HepG2 (cell line): ENCODE measurements around the gene ASB7. TPM values are rescaled to one million over a fixed set of nuclear protein-coding genes. Genes with fewer than 3 reads are reported as not detected.

Source experiments
- ATAC-seq: fragments of 200-7000 bp; cut with Tn5 transposase; 3 replicates; pipeline ENCODE4 v1.9.1; 2020; ENCODE audit warnings: mild to moderate bottlenecking, moderate library complexity
- BruUV-seq: library from RNA; stranded (reverse); fragments of 400-500 nt; replicated peaks from 2 replicates; lab custom pipeline; 2021; lab: Mats Ljungman, UMichigan
- CTCF ChIA-PET: fragments of 300-600 bp; formaldehyde crosslinking; extraction: SDS; loops from one replicate; lab custom pipeline; 2021; ENCODE audit warnings: low total read pairs, inconsistent platforms, low intra/inter-chr PET ratio; lab: Yijun Ruan, JAX
- POLR2A ChIA-PET: fragments of 350-600 bp; sonication (Branson Sonifier 250); formaldehyde crosslinking; loops from one replicate; lab custom pipeline; 2020; ENCODE audit warnings: antibody characterized with exemption, inconsistent platforms; lab: Yijun Ruan, JAX
- DNase-seq: peaks from one replicate; pipeline ENCODE4 v3.0.0-alpha.2; 2015; ENCODE audit warnings: low spot score
- FAIRE-seq: peaks from 3 replicates; lab custom pipeline; 2011; peaks lifted over from hg19 to GRCh38; lab: Jason Lieb, UNC
- H2AFZ ChIP-seq: one replicate; pipeline ENCODE4 v1.6.1; 2011; ENCODE audit warnings: low read length, inconsistent platforms
- H3K27ac ChIP-seq: fragments of 300-600 bp; 3 replicates; pipeline ENCODE4 v1.8.0; 2011; ENCODE audit warnings: mixed run types, mild to moderate bottlenecking, mixed read lengths, low read length, inconsistent platforms; ENCODE audit not compliant: insufficient read depth; ENCODE audit errors: extremely low read length
- H3K27me3 ChIP-seq, 2 experiments: fragments of 200-600 bp in 1 of 2; 2 replicates in 1 of 2; 3 replicates in 1 of 2; pipeline versions ENCODE4 v1.6.0 to v1.8.0; 2011; ENCODE audit warnings: low read length in 2 of 2, mild to moderate bottlenecking in 2 of 2, moderate library complexity in 2 of 2, inconsistent platforms in 1 of 2; ENCODE audit not compliant: insufficient read depth in 2 of 2, control insufficient read depth in 1 of 2
- H3K36me3 ChIP-seq, 2 experiments: fragments of 200-600 bp in 1 of 2; replicated peaks in 1 of 2; 2 replicates in 1 of 2; 3 replicates in 1 of 2; pipeline versions ENCODE4 v1.5.1 to v1.8.0; 2011; ENCODE audit warnings: low read length in 2 of 2, inconsistent platforms in 1 of 2; ENCODE audit not compliant: insufficient read depth in 2 of 2, control insufficient read depth in 1 of 2
- H3K4me1 ChIP-seq: 2 replicates; pipeline ENCODE4 v1.5.1; 2012; ENCODE audit warnings: low read length, inconsistent platforms; ENCODE audit not compliant: insufficient read depth
- H3K4me2 ChIP-seq: 2 replicates; pipeline ENCODE4 v1.6.0; 2011; ENCODE audit warnings: low read depth, low read length, inconsistent platforms
- H3K4me3 ChIP-seq, 3 experiments: fragments of 200-600 bp in 1 of 3; sonication (generic), shearing (Covaris generic) in 1 of 3; replicated peaks in 1 of 3; 2 replicates each; pipeline ENCODE4 v1.5.1; 2011 to 2016; ENCODE audit warnings: low read length in 3 of 3, inconsistent platforms in 2 of 3, low read depth in 2 of 3, mild to moderate bottlenecking in 2 of 3, control low read depth in 1 of 3, mixed read lengths in 1 of 3; ENCODE audit not compliant: insufficient read depth in 1 of 3
- H3K79me2 ChIP-seq: one replicate; pipeline ENCODE4 v1.6.1; 2011; ENCODE audit warnings: low read length, inconsistent platforms; ENCODE audit not compliant: insufficient read depth
- H3K9ac ChIP-seq: 2 replicates; pipeline ENCODE4 v1.6.0; 2011; ENCODE audit warnings: mild to moderate bottlenecking, low read depth, low read length, inconsistent platforms; ENCODE audit not compliant: insufficient read depth
- H3K9me3 ChIP-seq: 2 replicates; pipeline ENCODE4 v1.5.1; 2012; ENCODE audit warnings: mild to moderate bottlenecking, low read length
- H4K20me1 ChIP-seq: 2 replicates; pipeline ENCODE4 v1.6.0; 2011; ENCODE audit warnings: inconsistent platforms, mild to moderate bottlenecking, low read length, moderate library complexity; ENCODE audit not compliant: insufficient read depth
- AKAP8 ChIP-seq: sonication (generic); formaldehyde crosslinking; IDR thresholded peaks from 2 replicates; pipeline ENCODE4 v1.5.1; 2020; ENCODE audit warnings: mild to moderate bottlenecking, missing genetic modification reagents
- FOXA3 ChIP-seq: IDR thresholded peaks from 2 replicates; pipeline ENCODE4 v1.6.1; 2016; ENCODE audit warnings: missing genetic modification reagents, missing compliant biosample characterization
- NCOR1 ChIP-seq: fragments of 200-600 bp; sonication (generic); IDR thresholded peaks from 2 replicates; pipeline ENCODE4 v1.7.0; 2017; ENCODE audit warnings: antibody characterized with exemption, low read length, borderline replicate concordance
- NPAS2 ChIP-seq: sonication (generic); formaldehyde crosslinking; IDR thresholded peaks from 2 replicates; pipeline ENCODE4 v1.8.0; 2022; ENCODE audit warnings: mild to moderate bottlenecking, missing genetic modification reagents, borderline replicate concordance
- NR3C1 ChIP-seq: sonication (generic); formaldehyde crosslinking; IDR thresholded peaks from 2 replicates; pipeline ENCODE4 v1.4.0; 2020; ENCODE audit warnings: missing genetic modification reagents
- SMAD1 ChIP-seq: sonication (generic); formaldehyde crosslinking; IDR thresholded peaks from 2 replicates; pipeline ENCODE4 v1.4.0; 2020; ENCODE audit warnings: missing genetic modification reagents, low read depth, mild to moderate bottlenecking, borderline replicate concordance
- SMARCC2 ChIP-seq: fragments of 450-650 bp; IDR thresholded peaks from 2 replicates; pipeline ENCODE4 v1.6.1; 2017; ENCODE audit warnings: antibody characterized with exemption, mild to moderate bottlenecking
- SP5 ChIP-seq: IDR thresholded peaks from 2 replicates; pipeline ENCODE4 v1.6.1; 2016; ENCODE audit warnings: low read depth, borderline replicate concordance
- ZNF205 ChIP-seq: IDR thresholded peaks from 2 replicates; pipeline ENCODE4 v1.6.1; 2018; ENCODE audit warnings: missing biosample characterization, missing genetic modification reagents
- ZNF275 ChIP-seq: sonication (generic); formaldehyde crosslinking; IDR thresholded peaks from 2 replicates; pipeline ENCODE4 v1.8.0; 2022; ENCODE audit warnings: missing genetic modification reagents, mild to moderate bottlenecking, inconsistent platforms, borderline replicate concordance
- ZNF317 ChIP-seq: sonication (generic); formaldehyde crosslinking; IDR thresholded peaks from 2 replicates; pipeline ENCODE4 v1.5.0; 2020; ENCODE audit warnings: mild to moderate bottlenecking, missing genetic modification reagents
- ZNF326 ChIP-seq: sonication (generic); formaldehyde crosslinking; IDR thresholded peaks from 2 replicates; pipeline ENCODE4 v1.4.0; 2020; ENCODE audit warnings: missing genetic modification reagents, borderline replicate concordance
- ZNF367 ChIP-seq: sonication (generic); formaldehyde crosslinking; IDR thresholded peaks from 2 replicates; pipeline ENCODE4 v1.4.0; 2020; ENCODE audit warnings: missing genetic modification reagents, borderline replicate concordance
- ZNF704 ChIP-seq: sonication (generic); formaldehyde crosslinking; IDR thresholded peaks from 2 replicates; pipeline ENCODE4 v1.8.1; 2023; ENCODE audit warnings: mild to moderate bottlenecking, inconsistent platforms, moderate library complexity, missing genetic modification reagents, borderline replicate concordance
- WGBS: methylation state at CpG from one replicate; pipeline ENCODE4 v1.1.6; 2017; ENCODE audit warnings: low lambda C conversion rate; 5-methylcytosine and 5-hydroxymethylcytosine counted together
- in situ Hi-C: cut with HindIII; loops from 2 replicates; pipeline ENCODE4 v1.10.0; 2017; ENCODE audit warnings: low pct_unique_long_range_greater_than_20kb; ENCODE audit not compliant: extremely low pct_ligation_motif_present
- intact Hi-C: fragments of 100-400 bp; cut with micrococcal nuclease; formaldehyde crosslinking; loops from one replicate; pipeline ENCODE4 v1.10.0; 2022; ENCODE audit not compliant: unreplicated experiment
- polyA plus RNA-seq, 8 experiments: library from polyadenylated mRNA; depleted of rRNA in 3 of 8; stranded (reverse) in 7 of 8; unstranded in 1 of 8; fragments of >200 nt; fragmentation: Illumina TruSeq in 4 of 8; extraction: Trizol in 4 of 8; gene quantifications; 2 replicates each; pipeline versions ENCODE4 v1.2.1 to v1.2.3, GENCODE V29; 2011 to 2016; ENCODE audit warnings: low read depth in 4 of 8, missing spikeins in 1 of 8, mixed read lengths in 1 of 8; ENCODE audit not compliant: insufficient read depth in 1 of 8
- total RNA-seq, 5 experiments: library from RNA; depleted of rRNA; stranded (reverse); fragments of >200 nt; fragmentation: Illumina TruSeq; extraction: Trizol; gene quantifications; 2 replicates each; pipeline ENCODE4 v1.2.3, GENCODE V29; 2016; ENCODE audit warnings: low read depth in 1 of 5
- TF ChIP-seq, protein P1 (sequence below): sonication (generic); formaldehyde crosslinking; IDR thresholded peaks from 2 replicates; pipeline ENCODE4 v1.5.0; 2020; ENCODE audit warnings: mild to moderate bottlenecking, low read depth, missing genetic modification reagents, borderline replicate concordance
- TF ChIP-seq, protein P2 (sequence below): sonication (generic); formaldehyde crosslinking; IDR thresholded peaks from 2 replicates; pipeline ENCODE4 v1.9.0; 2021; ENCODE audit warnings: missing genetic modification reagents, borderline replicate concordance
- TF ChIP-seq, protein P3 (sequence below): sonication (generic); formaldehyde crosslinking; IDR thresholded peaks from 2 replicates; pipeline ENCODE4 v1.8.0; 2022; ENCODE audit warnings: mild to moderate bottlenecking, missing genetic modification reagents; ENCODE audit not compliant: insufficient replicate concordance
- TF ChIP-seq, protein P4 (sequence below): sonication (generic); formaldehyde crosslinking; IDR thresholded peaks from 2 replicates; pipeline ENCODE4 v1.5.0; 2020; ENCODE audit warnings: mild to moderate bottlenecking, missing genetic modification reagents, borderline replicate concordance

Gene ASB7
- total and polyA plus RNA-seq, 2 of the 13 experiments (the other 11 are each of a cell fraction or from before 2014, with no cell fraction given), result 7.7 to 12.1 TPM

DNA sequence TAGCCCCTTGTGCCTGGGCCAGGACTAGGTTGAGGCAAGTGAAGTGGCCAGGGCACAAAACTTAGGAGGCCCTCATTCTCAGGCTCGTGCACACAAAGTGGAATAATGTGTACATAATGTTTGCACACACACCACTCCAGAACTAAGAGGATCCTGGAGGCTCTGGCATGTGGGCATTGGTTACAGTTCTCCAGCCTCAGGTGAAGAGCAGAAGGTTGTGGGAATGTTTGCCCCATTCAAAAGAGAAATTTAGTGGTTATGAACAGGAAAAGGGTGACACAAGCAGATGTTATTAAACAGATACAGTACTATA lies 31.3 kb downstream of the ASB7 start:
- no peak overlapping the region for H3K4me2 ChIP-seq
- ATAC-seq, result no peak
- H3K4me3 ChIP-seq, result no peak overlapping the region
- H3K79me2 ChIP-seq, result peaks cover 48% of the 10 kb centered on the region
- 92% methylated on average over 1 of the region's 1 CpG for WGBS
- peaks cover 10 to 45% of the 10 kb centered on the region in 2 experiments; a peak in 4 of 5 replicates for H3K36me3 ChIP-seq
- peaks cover 5% of the 10 kb centered on the region; the same call in 1 of the 2 replicates for H4K20me1 ChIP-seq
- H3K27ac ChIP-seq, result no peak overlapping the region
- FAIRE-seq, result no peak
- intact Hi-C loops, result no loop called here
- H3K27me3 ChIP-seq, result no peaks in the 10 kb centered on the region
- DNase-seq, result no peak
- H3K9me3 ChIP-seq, result no peaks in the 10 kb centered on the region
- BruUV-seq, result no TSS peak
- CTCF ChIA-PET, result no interaction called here
- in situ Hi-C loops, result no loop called here
- no peak overlapping the region for H2AFZ ChIP-seq
- H3K4me1 ChIP-seq, result peaks cover 36% of the 10 kb centered on the region
- H3K9ac ChIP-seq, result no peak overlapping the region
- POLR2A ChIA-PET, result no interaction called here
- no peak for TF ChIP-seq ZNF367 (CRISPR knock-in tag)
- TF ChIP-seq, protein P1, sequence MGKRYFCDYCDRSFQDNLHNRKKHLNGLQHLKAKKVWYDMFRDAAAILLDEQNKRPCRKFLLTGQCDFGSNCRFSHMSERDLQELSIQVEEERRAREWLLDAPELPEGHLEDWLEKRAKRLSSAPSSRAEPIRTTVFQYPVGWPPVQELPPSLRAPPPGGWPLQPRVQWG (CRISPR knock-in tag), result no peak
- TF ChIP-seq NR3C1 (CRISPR knock-in tag), result no peak
- TF ChIP-seq SP5 (CRISPR knock-in tag), result no peak
- TF ChIP-seq NCOR1, result no peak
- TF ChIP-seq ZNF317 (CRISPR knock-in tag), result no peak
- no peak for TF ChIP-seq ZNF275 (CRISPR knock-in tag)
- TF ChIP-seq ZNF326, result no peak
- TF ChIP-seq SMAD1, result no peak
- no peak for TF ChIP-seq ZNF205
- no peak for TF ChIP-seq NPAS2
- TF ChIP-seq ZNF704 (CRISPR knock-in tag), result no peak
- TF ChIP-seq, protein P2, sequence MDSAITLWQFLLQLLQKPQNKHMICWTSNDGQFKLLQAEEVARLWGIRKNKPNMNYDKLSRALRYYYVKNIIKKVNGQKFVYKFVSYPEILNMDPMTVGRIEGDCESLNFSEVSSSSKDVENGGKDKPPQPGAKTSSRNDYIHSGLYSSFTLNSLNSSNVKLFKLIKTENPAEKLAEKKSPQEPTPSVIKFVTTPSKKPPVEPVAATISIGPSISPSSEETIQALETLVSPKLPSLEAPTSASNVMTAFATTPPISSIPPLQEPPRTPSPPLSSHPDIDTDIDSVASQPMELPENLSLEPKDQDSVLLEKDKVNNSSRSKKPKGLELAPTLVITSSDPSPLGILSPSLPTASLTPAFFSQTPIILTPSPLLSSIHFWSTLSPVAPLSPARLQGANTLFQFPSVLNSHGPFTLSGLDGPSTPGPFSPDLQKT (CRISPR knock-in tag), result no peak
- no peak for TF ChIP-seq FOXA3 (CRISPR knock-in tag)
- TF ChIP-seq, protein P3, sequence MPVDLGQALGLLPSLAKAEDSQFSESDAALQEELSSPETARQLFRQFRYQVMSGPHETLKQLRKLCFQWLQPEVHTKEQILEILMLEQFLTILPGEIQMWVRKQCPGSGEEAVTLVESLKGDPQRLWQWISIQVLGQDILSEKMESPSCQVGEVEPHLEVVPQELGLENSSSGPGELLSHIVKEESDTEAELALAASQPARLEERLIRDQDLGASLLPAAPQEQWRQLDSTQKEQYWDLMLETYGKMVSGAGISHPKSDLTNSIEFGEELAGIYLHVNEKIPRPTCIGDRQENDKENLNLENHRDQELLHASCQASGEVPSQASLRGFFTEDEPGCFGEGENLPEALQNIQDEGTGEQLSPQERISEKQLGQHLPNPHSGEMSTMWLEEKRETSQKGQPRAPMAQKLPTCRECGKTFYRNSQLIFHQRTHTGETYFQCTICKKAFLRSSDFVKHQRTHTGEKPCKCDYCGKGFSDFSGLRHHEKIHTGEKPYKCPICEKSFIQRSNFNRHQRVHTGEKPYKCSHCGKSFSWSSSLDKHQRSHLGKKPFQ, result no peak
- no peak for TF ChIP-seq SMARCC2
- TF ChIP-seq, protein P4, sequence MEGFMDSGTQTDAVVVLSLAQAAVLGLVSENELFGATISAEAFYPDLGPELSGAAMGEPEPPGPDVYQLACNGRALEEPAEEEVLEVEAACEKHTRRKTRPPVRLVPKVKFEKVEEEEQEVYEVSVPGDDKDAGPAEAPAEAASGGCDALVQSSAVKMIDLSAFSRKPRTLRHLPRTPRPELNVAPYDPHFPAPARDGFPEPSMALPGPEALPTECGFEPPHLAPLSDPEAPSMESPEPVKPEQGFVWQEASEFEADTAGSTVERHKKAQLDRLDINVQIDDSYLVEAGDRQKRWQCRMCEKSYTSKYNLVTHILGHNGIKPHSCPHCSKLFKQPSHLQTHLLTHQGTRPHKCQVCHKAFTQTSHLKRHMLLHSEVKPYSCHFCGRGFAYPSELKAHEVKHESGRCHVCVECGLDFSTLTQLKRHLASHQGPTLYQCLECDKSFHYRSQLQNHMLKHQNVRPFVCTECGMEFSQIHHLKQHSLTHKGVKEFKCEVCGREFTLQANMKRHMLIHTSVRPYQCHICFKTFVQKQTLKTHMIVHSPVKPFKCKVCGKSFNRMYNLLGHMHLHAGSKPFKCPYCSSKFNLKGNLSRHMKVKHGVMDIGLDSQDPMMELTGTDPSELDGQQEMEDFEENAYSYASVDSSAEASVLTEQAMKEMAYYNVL (CRISPR knock-in tag), result no peak
- TF ChIP-seq AKAP8 (CRISPR knock-in tag), result no peak
